ENCODE data around the gene BICD2. TPM values are rescaled to one million over a fixed set of nuclear protein-coding genes. Genes with fewer than 3 reads are reported as not detected.

Gene BICD2
- total RNA-seq, 1 donor from 2014 or later = 48.2 TPM

DNA sequence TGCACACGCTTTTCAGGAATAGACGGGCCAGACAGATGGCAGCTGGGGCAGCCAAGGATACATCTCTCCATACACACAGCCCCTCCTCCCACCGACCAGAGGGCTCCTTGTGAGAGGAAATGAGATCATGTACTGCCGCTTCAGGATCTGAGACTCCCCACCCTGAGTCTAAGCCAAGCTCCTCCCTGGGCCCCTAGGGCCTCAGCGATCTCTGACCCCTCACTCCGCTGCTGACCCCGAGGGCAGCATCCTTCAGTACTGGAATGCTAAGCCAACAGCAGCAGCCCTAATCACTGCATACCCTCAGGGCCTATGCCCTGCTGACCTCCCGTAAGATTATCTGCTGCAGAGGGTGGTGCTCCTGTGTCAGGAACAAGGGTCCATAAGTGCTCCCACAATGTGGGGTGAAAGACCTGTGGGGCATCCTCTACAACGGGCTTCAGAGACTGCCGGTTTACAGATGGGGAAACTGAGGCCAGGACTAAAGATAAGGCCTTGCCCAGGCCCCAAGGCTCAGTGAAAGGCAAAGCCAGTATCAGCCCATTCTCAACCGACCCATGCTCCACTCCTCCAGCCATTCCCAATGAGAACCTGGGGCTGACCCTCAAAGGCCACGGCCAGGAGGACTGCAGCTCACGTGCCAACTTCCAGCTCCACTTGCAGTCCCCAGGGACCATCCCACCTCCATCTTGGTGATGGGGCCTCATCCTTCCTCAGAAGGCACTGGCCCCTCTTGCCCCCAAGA, 37.5 kb downstream of the BICD2 start:
- Histone ChIP-seq H3K4me2 (ENCODE audit: low read length) (peak overlapping the region; percentile 35), H3K27ac (ENCODE audit: low read depth, low read length) (no peak overlapping the region), H4K20me1 (ENCODE audit: insufficient read depth, low read length) (peaks cover 97% of the 10 kb centered on the region), H3K9me3 (ENCODE audit: insufficient read depth, low read depth, low read length) (no peaks in the 10 kb centered on the region), H3K36me3 (ENCODE audit: insufficient read depth, low read length) (peaks cover 7% of the 10 kb centered on the region), H3K4me1 (ENCODE audit: insufficient read depth, low read length) (peaks cover 19% of the 10 kb centered on the region), H3K27me3 (ENCODE audit: insufficient read depth, low read length) (no peaks in the 10 kb centered on the region), H3K4me3 (ENCODE audit: insufficient read depth, low read depth, low read length) (no peak overlapping the region), H3K9ac (ENCODE audit: low read length) (no peak overlapping the region), H3K79me2 (ENCODE audit: insufficient read depth, low read length) (peaks cover 94% of the 10 kb centered on the region), H2AFZ (ENCODE audit: low read depth, low read length) (no peak overlapping the region)
- peaks cover 21% of the 10 kb centered on the region for H3K36me3 Mint-ChIP-seq (ENCODE audit: low read depth, unreplicated experiment)
- H3K27ac Mint-ChIP-seq (ENCODE audit: unreplicated experiment) = peak overlapping the region; percentile 24
- H3K27me3 Mint-ChIP-seq (ENCODE audit: low read depth, unreplicated experiment) = no peaks in the 10 kb centered on the region
- no peaks in the 10 kb centered on the region for H3K9me3 Mint-ChIP-seq (ENCODE audit: unreplicated experiment)
- TF ChIP-seq EZH2 (IDR thresholded peaks at IDR 0.05; ENCODE audit: insufficient read depth, low read length) = no peak
- TF ChIP-seq, protein P1, sequence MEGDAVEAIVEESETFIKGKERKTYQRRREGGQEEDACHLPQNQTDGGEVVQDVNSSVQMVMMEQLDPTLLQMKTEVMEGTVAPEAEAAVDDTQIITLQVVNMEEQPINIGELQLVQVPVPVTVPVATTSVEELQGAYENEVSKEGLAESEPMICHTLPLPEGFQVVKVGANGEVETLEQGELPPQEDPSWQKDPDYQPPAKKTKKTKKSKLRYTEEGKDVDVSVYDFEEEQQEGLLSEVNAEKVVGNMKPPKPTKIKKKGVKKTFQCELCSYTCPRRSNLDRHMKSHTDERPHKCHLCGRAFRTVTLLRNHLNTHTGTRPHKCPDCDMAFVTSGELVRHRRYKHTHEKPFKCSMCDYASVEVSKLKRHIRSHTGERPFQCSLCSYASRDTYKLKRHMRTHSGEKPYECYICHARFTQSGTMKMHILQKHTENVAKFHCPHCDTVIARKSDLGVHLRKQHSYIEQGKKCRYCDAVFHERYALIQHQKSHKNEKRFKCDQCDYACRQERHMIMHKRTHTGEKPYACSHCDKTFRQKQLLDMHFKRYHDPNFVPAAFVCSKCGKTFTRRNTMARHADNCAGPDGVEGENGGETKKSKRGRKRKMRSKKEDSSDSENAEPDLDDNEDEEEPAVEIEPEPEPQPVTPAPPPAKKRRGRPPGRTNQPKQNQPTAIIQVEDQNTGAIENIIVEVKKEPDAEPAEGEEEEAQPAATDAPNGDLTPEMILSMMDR (IDR thresholded peaks at IDR 0.05; ENCODE audit: insufficient read depth, low read depth, low read length) = no peak
- DNase-seq (ENCODE audit: low read depth) (no peak), FAIRE-seq (no peak)
- H3K4me3 Mint-ChIP-seq (ENCODE audit: unreplicated experiment) = no peak overlapping the region
- peaks cover 37% of the 10 kb centered on the region for H3K4me1 Mint-ChIP-seq (ENCODE audit: low read depth, unreplicated experiment)

- no peaks in the 10 kb centered on the region for H3K27me3 ChIP-seq (ENCODE audit: insufficient read depth, low read length)
- FAIRE-seq = no peak
- no peak overlapping the region for H3K9ac ChIP-seq (ENCODE audit: low read length)
- peaks cover 19% of the 10 kb centered on the region for H3K4me1 ChIP-seq (ENCODE audit: insufficient read depth, low read length)
- Mint-ChIP-seq H3K4me1 (ENCODE audit: low read depth, unreplicated experiment) (peaks cover 33% of the 10 kb centered on the region), H3K36me3 (ENCODE audit: low read depth, unreplicated experiment) (peaks cover 20% of the 10 kb centered on the region), H3K27ac (ENCODE audit: unreplicated experiment) (no peak overlapping the region), H3K4me3 (ENCODE audit: unreplicated experiment) (no peak overlapping the region), H3K9me3 (ENCODE audit: unreplicated experiment) (no peaks in the 10 kb centered on the region), H3K27me3 (ENCODE audit: low read depth, unreplicated experiment) (no peaks in the 10 kb centered on the region)
- H3K4me2 ChIP-seq (ENCODE audit: low read length) = no peak overlapping the region
- TF ChIP-seq EZH2 (IDR thresholded peaks at IDR 0.05; ENCODE audit: insufficient read depth, low read length) = no peak
- TF ChIP-seq, protein P1 (IDR thresholded peaks at IDR 0.05; ENCODE audit: insufficient read depth, low read depth, low read length) = no peak
- peaks cover 14% of the 10 kb centered on the region for H3K36me3 ChIP-seq (ENCODE audit: insufficient read depth, low read length)
- H3K27ac ChIP-seq (ENCODE audit: low read depth, low read length) = no peak overlapping the region
- no peak overlapping the region for H2AFZ ChIP-seq (ENCODE audit: low read depth, low read length)
- no peak for DNase-seq (ENCODE audit: low read depth)
- H3K79me2 ChIP-seq (ENCODE audit: insufficient read depth, low read length) = peaks cover 87% of the 10 kb centered on the region
- peaks cover 96% of the 10 kb centered on the region for H4K20me1 ChIP-seq (ENCODE audit: insufficient read depth, low read length)
- no peaks in the 10 kb centered on the region for H3K9me3 ChIP-seq (ENCODE audit: insufficient read depth, low read depth, low read length)
- no peak overlapping the region for H3K4me3 ChIP-seq (ENCODE audit: insufficient read depth, low read depth, low read length)
Measured at GRCh38 chr9:92726348-92726747, 38.3 kb downstream of the BICD2 start.

DNA sequence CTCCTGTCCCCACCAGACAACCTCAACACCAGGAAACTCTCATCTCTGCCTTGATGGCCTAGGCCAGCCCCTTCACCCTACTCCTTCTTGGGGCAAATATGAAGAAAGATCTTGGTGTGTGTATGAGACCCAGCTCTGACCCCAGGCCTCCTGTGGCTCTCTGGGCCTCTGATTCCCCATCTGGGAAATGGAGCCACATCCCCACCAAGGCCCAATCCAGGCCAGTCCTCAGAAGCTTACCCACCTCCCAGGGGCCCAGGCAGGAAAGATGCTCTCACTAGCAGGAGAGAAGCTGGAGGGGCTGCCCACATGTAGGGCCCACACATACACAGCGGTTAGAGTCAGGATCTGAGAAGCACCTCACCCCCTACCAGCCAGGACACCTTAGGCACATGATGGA, 38.9 kb downstream of the BICD2 start:
- Histone ChIP-seq H3K79me2 (ENCODE audit: insufficient read depth, low read length) (peaks cover 81% of the 10 kb centered on the region), H3K27ac (ENCODE audit: low read depth, low read length) (no peak overlapping the region), H3K4me3 (ENCODE audit: insufficient read depth, low read depth, low read length) (no peak overlapping the region), H3K9me3 (ENCODE audit: insufficient read depth, low read depth, low read length) (no peaks in the 10 kb centered on the region), H3K4me2 (ENCODE audit: low read length) (no peak overlapping the region), H3K36me3 (ENCODE audit: insufficient read depth, low read length) (peaks cover 18% of the 10 kb centered on the region), H3K4me1 (ENCODE audit: insufficient read depth, low read length) (peaks cover 19% of the 10 kb centered on the region), H2AFZ (ENCODE audit: low read depth, low read length) (no peak overlapping the region), H3K27me3 (ENCODE audit: insufficient read depth, low read length) (no peaks in the 10 kb centered on the region), H3K9ac (ENCODE audit: low read length) (no peak overlapping the region), H4K20me1 (ENCODE audit: insufficient read depth, low read length) (peaks cover 92% of the 10 kb centered on the region)
- peaks cover 19% of the 10 kb centered on the region for H3K36me3 Mint-ChIP-seq (ENCODE audit: low read depth, unreplicated experiment)
- H3K4me1 Mint-ChIP-seq (ENCODE audit: low read depth, unreplicated experiment) = peaks cover 33% of the 10 kb centered on the region
- TF ChIP-seq, protein P1 (IDR thresholded peaks at IDR 0.05; ENCODE audit: insufficient read depth, low read depth, low read length) = no peak
- no peak for TF ChIP-seq EZH2 (IDR thresholded peaks at IDR 0.05; ENCODE audit: insufficient read depth, low read length)
- no peaks in the 10 kb centered on the region for H3K27me3 Mint-ChIP-seq (ENCODE audit: low read depth, unreplicated experiment)
- no peak overlapping the region for H3K4me3 Mint-ChIP-seq (ENCODE audit: unreplicated experiment)
- no peaks in the 10 kb centered on the region for H3K9me3 Mint-ChIP-seq (ENCODE audit: unreplicated experiment)
- no peak for DNase-seq (ENCODE audit: low read depth)
- H3K27ac Mint-ChIP-seq (ENCODE audit: unreplicated experiment) = peak overlapping the region; percentile 62
- FAIRE-seq = no peak
